Measurements from ENCODE around the gene TSHZ2. TPM values are rescaled to one million over a fixed set of nuclear protein-coding genes. Genes with fewer than 3 reads are reported as not detected.

Gene TSHZ2
- polyA plus RNA-seq, 4 donors, result 11.0 to 14.5 (median 14.3) TPM

DNA sequence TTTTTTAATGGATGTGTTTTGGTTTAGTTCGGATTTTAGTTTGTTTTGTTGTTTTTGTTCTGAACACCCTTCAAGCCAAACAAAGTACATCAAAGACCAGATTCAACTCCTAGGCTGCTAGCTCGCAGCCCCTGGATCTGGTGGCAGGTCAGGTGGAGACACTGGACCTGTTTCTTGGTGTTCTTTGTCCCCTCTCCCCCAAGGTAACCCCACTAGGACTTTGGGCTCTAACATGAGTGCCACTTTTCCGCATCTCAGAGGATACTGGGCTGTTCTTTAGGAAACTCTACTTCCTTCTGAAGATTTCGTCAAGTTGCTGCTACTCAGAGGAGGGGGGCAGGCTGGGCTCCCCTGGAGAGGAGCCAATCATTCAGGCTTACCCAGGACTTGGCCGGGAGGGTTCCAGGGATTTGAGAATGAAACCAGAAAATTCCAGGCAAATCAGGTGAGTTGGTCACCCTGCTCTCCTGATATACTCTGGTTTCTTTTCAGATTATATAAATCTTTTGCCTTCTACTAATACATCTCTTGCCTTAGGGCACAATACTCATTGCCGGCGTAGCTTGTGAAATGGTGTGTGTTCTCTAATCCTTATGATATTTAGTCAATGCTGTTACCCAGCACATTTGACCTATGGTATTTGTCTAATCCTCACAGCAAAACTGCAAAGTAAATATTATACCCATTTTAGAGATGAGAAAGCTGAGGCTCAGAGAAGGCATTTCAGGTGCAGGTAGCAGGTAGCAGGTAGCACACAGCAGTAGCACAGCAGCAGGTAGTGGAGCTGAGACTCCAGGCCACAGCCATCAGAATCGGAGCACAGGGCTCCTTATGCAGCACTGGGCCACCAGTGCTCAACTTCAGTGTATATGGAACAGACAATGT is 291.6 kb downstream of the TSHZ2 start:
- DNase-seq (ENCODE audit: low read depth in 4 of 4, low spot score in 2 of 4), result no peak

DNA sequence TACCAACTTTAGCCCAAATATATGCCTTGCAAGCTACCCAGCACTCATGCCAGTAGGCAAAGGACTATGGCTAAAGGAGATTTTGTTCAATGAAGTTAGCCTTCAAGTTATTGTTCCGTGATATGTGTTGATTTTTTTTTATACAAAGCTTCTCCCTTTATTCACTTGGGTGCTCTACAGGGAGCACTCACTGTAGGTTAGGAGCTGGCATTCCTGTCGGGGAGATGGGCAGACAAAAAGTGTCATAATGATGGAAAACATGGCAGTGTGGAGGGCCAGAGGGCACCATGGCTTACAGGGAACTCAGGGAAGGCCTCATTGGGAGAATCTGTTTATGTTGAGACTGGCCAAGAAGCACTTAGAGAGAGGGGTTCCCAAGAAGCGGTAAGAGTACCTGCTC is 292.4 kb downstream of the TSHZ2 start:
- DNase-seq (ENCODE audit: low read depth in 4 of 4, low spot score in 2 of 4), result no peak

DNA sequence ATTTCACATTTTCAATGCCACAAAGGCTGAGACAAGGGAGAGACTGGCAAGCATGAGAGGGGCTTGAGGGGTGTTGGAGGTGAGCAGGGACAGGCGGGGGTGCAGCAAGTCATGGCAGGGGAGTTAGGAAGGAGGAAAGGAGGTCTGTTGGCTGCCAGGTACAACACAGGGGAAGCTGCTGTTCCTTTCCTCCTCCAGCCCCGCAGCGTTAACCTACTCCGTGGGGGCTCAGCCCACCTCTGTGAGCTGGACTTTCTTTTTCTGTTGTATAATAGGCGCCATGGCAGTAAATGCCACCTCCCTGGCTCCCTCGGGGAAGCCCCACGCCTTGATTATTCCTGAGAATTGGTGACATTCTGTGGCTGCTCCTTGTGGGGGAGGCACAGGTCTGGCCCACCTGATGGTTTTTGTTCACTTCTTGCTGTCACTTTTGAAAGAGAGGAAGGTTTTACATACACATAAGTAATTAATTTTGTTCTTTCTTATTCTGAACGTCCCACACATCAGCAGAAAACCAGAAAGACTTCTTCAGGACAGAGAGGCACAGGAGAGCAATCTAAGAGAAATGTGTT is 293.2 kb downstream of the TSHZ2 start:
- no peak for DNase-seq (ENCODE audit: low read depth in 4 of 4, low spot score in 2 of 4)

DNA sequence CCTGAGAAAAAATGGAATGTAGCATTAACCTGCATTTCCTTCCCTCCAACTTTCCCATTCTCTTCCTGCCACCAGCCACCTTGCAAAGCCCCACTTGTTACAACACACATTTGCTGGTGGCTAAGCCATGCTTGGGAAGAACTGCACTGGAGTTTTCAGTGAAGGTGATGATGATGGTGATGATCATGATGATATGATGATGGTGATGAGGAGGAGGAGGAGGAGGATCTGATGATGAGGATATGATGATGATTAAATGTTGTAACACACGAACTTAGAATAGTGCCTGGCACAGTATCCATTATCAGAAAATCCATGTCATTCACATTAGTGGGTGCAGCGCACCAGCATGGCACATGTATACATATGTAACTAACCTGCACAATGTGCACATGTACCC is 297.2 kb downstream of the TSHZ2 start:
- no peak for DNase-seq (ENCODE audit: low read depth in 4 of 4, low spot score in 2 of 4)

DNA sequence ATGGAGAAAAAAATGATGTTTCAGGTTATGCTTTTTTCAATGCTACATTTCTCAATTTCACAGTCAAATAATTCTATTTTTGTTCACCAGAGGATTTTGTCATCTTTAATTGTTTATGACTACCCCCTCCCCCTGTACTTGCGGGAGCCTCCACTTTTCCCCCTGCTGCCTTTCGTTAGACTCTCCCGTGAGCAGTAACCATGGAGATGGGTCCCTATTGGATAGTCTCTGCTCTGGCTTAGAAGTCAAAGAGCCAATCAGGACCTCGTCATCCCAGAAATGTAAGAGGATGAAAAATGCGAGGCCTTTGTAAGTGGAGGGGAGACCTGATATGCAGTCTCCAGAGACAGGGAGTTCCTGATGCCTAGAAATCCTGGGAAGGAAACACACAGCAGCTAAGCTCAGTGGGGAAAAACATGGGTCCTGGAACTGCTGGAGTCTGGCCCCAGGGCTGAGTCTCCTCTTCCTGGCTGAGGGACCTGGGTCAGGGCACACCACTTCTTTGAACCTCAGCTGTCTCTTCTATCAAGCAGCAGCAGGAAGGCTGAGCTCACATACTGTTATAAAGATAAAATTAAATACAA is 298.7 kb downstream of the TSHZ2 start:
- no peak for DNase-seq (ENCODE audit: low read depth in 4 of 4, low spot score in 2 of 4)

DNA sequence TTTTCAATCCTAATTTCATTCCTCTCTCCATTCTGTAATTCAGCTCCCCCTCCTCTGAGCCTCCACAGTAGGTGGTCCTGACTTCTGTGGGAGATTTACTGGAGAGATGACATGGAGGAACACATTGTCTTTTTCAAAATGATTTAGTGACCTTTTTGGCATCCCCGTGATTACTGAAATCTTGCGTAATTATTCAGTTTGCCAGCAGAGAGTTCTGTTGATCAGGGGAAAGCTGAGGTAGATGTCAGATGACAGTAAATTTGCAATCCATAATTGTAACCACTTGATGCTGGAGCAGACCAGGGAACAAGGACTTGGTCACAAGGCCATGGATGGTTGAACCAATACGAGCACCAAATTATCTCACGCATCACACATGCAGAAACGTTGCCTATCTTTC is 302.2 kb downstream of the TSHZ2 start:
- DNase-seq (ENCODE audit: low read depth in 4 of 4, low spot score in 2 of 4), result no peak

DNA sequence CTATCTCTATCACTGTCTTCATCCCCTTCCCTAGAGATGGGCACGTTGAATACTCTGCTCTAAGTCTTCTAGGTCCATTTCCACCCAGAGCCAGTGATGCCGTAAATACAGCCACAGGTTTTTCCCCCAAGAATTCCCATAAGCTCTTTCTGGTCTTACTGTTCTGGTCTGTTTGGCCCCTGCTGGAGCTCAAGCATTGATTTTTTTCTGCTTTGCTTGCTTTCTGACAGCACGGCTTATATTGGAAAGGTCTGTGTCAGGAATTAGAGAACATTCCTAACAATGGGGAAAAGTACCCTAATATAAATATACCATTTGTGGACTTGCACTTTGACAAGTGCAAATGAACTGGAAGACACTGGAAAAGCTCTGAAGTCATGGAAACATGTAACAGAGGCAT is 302.6 kb downstream of the TSHZ2 start:
- DNase-seq (ENCODE audit: low read depth in 4 of 4, low spot score in 2 of 4), result no peak

DNA sequence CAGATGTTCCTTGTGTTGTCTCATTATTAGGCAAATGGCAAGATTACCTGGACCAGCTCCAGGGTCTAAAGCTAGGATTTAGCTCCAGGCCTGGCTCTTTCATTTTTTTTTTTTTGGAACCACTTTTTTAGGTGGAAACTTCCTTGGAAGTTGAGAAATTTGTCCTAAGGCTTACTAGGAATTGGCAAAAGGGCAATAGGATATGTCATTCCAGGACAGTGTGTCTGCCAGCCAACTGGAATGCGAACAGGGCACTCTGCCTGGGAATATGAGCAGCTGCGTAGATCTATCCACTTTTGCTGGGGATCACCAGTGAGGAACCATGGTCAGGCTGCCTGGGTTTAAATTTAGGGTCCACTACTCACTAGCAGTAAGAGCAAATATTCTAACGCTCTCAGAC is 304.0 kb downstream of the TSHZ2 start:
- DNase-seq (ENCODE audit: low read depth in 4 of 4, low spot score in 2 of 4), result no peak

DNA sequence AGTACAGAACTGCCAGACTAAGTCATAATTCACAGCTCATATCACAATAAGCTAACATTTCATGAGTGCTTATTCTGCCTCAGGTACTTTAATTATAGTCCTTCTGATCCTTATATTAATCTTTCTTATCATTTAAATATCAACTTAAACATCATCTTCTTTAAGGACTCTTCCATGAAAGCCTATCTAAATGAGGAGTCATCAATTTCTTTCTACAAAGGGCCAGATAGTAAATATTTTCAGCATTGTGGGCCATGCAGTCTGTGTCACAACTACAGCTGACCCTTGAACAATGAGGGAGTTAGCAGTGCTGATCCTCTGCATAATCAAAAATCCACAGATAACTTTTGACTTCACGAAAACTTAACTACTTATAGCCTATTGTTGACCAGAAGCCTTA is 306.4 kb downstream of the TSHZ2 start:
- no peak for DNase-seq (ENCODE audit: low read depth in 4 of 4, low spot score in 2 of 4)

DNA sequence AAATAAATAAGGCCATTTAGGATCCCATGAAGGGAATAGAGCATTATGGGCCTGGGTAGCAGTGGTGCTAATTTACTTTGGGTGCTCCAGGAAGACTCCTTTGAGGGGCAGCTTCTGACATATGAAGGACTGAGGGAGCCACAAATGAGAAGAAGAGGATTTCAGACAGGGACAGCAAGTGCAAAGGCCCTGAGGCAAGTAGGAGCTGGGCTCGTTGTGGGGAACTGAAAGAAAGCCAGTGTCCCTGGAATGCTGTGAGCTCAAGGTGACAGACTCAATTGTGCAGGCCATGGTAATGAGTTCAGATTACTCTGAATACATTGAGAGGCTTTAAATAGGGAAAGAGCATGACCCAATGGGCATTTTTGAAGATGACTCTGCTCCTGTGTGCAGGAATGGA is 307.6 kb downstream of the TSHZ2 start:
- no peak for DNase-seq (ENCODE audit: low read depth in 4 of 4, low spot score in 2 of 4)

DNA sequence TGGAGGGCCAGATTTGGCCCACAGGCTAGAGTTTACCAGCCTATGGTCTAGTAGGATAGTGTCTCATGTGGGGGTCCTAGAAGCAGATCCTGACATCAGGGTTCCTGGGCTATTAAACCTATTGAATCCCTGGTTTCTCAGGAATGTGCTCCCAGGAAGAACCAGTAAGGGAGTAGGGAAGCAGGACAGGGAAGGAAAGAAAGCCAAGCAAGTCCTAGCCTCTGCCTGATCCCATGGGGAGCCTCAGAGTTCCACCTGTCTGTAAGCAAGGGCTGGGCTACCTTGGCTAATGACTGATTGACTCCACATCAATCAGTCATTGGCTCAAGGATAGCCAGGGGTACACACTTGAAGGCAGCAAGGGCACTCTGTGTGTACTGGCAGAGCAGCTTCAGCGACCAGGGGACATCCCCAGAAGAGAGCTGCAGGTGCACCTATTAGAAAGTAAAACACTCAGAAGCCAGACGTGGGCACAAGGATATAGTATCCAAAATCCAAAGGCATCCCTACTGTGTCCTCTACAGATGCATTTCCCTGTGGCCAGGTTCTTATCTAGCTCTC is 309.5 kb downstream of the TSHZ2 start:
- no peak for DNase-seq (ENCODE audit: low read depth in 4 of 4, low spot score in 2 of 4)

DNA sequence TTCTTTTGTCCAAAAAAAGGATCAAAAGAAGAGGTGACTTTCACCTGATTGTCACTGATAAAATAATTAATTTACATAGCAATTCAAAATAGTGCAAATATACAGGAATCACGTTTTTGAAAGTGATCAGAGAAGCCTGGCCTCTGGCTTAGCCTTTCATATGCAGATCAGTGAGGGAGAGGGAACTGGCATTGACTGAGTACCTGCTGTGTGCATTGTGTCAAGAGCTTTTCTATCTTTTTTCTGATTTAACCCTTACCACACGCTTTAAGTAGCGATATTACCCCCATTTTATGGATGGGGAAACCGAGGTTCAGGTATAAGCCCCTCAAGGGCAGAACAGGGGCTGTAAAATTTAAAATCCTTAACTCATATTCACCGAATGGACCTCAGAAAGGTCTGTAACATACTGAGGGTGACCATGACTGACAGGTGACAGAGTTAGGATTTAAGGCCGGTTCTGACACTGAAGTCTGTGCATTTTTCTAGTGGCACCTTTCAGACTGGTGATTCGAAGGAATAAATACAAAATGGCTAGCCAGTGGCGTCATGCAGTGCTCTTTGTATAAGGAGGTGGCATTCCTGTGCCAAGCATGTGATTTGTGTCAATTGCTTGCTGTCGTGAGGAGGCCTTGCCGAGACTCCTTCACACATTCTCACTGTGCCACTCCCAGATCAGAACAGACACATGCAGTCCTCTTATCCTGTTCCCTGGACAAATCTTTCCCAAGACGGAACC is 310.2 kb downstream of the TSHZ2 start:
- DNase-seq (ENCODE audit: low read depth in 4 of 4, low spot score in 2 of 4), result no peak

DNA sequence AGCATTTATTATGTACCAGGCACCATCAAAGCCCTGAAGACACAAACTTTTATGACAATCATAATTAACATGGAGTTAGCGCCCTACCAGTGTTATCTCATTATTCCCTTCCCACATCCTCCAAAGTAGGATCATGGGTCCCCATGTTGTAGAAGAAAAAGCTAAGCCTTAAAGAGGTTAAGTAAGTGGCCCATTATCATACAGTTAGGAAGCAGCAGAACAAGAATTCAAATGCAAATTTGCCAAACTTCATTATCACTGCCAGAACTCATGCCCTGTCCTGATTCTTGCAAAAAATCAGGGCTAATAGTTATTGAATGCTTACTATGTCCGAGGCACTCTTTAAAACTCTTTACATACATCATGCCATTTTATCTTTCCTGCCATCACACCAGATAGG is 310.9 kb downstream of the TSHZ2 start:
- no peak for DNase-seq (ENCODE audit: low read depth in 4 of 4, low spot score in 2 of 4)

DNA sequence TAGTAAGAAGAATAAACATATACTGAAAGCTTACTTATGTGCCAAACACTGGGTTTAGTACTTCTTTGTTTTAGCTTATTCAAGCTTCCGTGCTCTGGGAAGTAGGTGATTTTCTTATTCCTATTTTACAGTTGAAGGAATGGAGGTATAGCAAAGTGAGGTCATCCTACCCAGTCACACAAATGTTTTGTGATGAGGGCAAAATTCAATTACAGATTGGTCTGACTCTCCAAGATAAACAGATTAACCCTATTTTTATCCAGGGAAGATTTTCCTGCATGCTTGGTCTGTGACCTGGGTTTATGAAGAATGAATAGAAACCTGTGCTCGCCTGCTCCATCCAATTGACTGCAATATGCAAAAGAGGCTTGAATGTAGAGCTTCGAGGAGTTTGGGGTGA is 311.4 kb downstream of the TSHZ2 start:
- DNase-seq (ENCODE audit: low read depth in 4 of 4, low spot score in 2 of 4), result no peak

DNA sequence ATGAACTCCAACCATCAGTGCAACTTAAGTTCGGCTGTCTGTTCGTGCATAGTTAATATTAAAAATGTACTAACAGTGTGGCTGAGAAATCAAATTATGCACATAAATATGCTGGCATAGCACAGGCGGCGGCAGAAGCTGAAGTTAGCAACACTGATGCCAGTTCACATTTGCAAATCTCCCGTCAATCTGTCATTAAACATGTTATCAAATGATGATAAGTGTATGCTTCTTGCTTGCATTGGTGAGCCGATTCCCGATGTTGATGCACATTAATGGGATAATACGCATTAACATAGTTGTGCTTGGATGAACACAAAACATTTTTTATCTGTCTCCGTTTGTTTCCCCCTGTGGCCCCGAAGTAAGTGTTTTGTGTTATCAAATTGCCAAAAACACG is 312.1 kb downstream of the TSHZ2 start:
- no peak for DNase-seq (ENCODE audit: low read depth in 4 of 4, low spot score in 2 of 4)

DNA sequence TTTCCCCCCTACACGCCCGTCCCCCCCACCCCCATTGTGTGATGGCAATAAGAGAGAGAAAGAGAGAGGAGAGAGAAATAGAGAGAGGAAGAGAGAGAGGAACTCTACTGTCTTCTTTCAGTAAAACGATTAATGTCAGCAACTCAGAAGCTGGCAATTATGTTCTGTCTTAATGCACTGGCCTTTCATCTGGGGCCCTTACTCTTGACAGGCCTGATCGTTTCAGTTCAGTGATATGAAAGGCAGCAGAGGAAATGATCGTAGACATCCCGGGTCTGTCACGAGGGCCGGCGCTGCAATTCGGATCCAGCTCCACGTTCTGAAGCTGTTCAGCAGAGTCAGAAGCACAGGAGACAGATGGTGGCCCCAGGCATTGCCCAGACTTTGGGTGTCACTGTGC is 312.5 kb downstream of the TSHZ2 start:
- no peak for DNase-seq (ENCODE audit: low read depth in 4 of 4, low spot score in 2 of 4)

DNA sequence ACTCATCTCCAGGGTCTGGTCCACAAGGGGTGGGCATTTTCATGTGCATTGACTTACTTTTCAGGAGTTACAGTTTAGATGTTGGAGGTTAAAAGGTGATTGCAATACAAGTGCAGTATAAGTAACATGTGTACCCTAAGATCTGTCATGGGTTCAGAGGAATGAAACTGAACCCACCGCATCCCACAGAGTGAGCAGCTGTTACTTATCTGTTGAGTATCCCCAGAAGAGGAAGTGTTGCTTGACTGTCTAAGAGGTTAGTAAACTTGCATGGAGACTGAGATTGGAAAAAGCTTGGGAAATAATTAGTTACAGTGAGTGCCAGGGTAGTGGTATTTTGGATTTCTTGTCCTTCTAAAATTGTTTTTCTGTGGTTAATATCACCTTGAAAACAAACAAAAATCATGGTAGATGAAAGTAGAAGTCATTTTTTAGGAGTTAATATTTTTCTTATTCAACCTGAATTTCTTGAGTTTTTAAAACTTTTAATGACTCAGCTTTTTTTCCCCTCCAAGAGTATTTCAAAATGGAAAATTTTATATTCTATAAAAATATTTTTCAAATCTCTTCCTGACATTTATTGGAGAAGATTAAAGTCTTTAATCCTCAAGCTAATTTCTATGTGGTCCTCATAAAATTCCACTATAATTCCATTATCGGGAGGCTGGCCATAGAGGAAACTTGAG is 315.3 kb downstream of the TSHZ2 start:
- DNase-seq (ENCODE audit: low read depth in 4 of 4, low spot score in 2 of 4), result no peak

DNA sequence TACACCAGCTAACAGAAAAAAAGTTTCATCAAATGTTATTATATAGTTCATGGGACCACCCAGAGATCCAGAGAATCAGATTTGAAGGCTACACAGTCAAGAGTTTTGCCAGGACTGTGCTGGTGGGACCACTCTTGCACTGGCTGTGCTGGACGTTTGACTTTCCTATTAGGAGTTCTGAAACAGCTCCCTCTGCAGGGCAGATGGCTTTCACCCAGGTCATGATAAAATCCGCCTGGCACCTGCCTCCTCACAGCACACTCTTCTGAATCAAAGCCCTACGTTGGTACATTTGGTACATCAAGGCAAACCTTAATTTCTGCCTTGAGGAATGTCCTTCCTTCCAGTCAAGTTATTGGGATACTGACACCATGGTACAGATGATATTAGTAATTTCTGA is 319.4 kb downstream of the TSHZ2 start:
- DNase-seq (ENCODE audit: low read depth in 4 of 4, low spot score in 2 of 4), result no peak

DNA sequence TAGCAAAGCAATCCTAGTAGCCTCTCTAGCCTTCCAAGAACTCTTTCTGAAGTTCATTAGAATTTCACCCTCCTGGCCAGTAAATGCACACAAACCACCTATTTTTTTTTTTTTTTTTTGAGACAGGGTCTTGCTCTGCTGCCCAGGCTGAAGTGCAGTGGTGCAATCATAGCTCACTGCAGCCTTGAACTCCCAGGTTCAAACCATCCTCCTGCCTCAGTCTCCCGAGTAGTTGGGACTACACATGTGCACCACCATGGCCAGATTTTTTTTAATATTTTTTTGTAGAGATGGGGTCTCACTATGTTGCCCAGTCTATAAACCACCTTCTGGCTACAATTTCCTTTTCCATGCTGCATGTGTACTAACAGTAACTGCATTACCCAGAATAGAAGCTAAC is 320.2 kb downstream of the TSHZ2 start:
- no peak for DNase-seq (ENCODE audit: low read depth in 4 of 4, low spot score in 2 of 4)

DNA sequence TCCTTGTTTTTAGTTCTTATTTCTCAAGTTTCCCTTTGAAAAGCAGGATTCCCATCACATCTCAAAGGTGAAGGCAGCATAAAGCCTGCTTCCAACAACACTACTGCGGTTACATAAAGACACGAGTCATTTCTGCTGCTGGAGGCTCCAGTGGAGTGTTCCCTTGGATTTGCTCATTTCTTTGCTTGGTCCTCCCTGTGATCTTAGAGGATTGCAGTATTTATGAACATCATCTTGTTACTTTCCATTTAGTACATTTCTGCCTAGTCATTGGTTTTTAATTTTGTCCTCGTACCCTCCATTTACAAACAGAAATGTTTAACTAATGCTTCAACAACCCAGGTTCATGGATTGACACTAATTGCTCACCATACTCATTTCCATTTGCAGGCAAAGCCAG is 322.6 kb downstream of the TSHZ2 start:
- no peak for DNase-seq (ENCODE audit: low read depth in 4 of 4, low spot score in 2 of 4)

DNA sequence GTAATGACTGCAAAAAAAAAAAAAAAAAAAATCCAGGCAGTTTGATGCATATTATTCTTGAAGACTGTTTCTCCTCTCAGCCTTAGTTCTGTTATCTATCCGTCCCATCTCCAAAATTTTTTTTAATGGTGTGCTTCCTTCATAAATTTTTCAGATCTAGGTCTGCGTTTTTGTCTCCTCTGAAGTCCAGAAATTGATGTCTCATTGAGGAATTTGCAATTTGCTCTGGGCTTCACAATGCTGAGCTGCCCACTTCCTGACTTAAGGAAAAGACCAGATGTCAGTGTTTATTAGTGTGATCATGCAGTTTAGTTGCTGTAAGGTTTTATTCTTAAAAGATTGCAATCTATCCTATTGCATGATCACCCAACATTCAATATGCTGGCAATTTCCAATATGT is 323.9 kb downstream of the TSHZ2 start:
- no peak for DNase-seq (ENCODE audit: low read depth in 4 of 4, low spot score in 2 of 4)
